Thyroid gland (tissue), 4 donors: Measurements from ENCODE around the gene KREMEN2.

ENCODE experiments used
- POLR2A ChIP-seq, 2 donors: fragments of 450-650 bp; IDR thresholded peaks; one replicate each; pipeline ENCODE4 v1.6.1; 2017; ENCODE audit warnings: antibody characterized with exemption in 2 of 2, mild to moderate bottlenecking in 2 of 2, moderate library complexity in 1 of 2
- TF ChIP-seq, protein P1 (sequence below), 6 experiments: fragments of 200-600 bp in 3 of 6; fragments of 450-650 bp in 3 of 6; sonication (generic) in 3 of 6; IDR thresholded peaks; one replicate each; pipeline ENCODE4 v1.5.1; 2016 to 2019; ENCODE audit warnings: antibody characterized with exemption in 6 of 6, mild to moderate bottlenecking in 2 of 6, inconsistent platforms in 1 of 6, moderate library complexity in 1 of 6

- TF ChIP-seq, protein P1, sequence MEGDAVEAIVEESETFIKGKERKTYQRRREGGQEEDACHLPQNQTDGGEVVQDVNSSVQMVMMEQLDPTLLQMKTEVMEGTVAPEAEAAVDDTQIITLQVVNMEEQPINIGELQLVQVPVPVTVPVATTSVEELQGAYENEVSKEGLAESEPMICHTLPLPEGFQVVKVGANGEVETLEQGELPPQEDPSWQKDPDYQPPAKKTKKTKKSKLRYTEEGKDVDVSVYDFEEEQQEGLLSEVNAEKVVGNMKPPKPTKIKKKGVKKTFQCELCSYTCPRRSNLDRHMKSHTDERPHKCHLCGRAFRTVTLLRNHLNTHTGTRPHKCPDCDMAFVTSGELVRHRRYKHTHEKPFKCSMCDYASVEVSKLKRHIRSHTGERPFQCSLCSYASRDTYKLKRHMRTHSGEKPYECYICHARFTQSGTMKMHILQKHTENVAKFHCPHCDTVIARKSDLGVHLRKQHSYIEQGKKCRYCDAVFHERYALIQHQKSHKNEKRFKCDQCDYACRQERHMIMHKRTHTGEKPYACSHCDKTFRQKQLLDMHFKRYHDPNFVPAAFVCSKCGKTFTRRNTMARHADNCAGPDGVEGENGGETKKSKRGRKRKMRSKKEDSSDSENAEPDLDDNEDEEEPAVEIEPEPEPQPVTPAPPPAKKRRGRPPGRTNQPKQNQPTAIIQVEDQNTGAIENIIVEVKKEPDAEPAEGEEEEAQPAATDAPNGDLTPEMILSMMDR (IDR thresholded peaks at IDR 0.05): no peak
- TF ChIP-seq POLR2A (IDR thresholded peaks at IDR 0.05): no peak
Observed at GRCh38 chr16:2936436-2937011, 27.6 kb upstream of the KREMEN2 start.
